Trophoblast cell (in vitro differentiated cells and primary cell): Measurements from ENCODE around the gene OPA1.

Experiments used
- DNase-seq, 2 donors: peaks; one replicate each; pipeline ENCODE4 v3.0.0-alpha.2; 2016
- H2AFZ ChIP-seq: 2 replicates; pipeline ENCODE4 v1.6.1; 2013; ENCODE audit warnings: low read length, moderate library complexity, mild to moderate bottlenecking; ENCODE audit not compliant: insufficient read depth, poor library complexity
- H2AK5ac ChIP-seq: 2 replicates; pipeline ENCODE4 v1.6.1; 2013; ENCODE audit warnings: mild to moderate bottlenecking, low read length
- H2BK120ac ChIP-seq: 2 replicates; pipeline ENCODE4 v1.6.1; 2013; ENCODE audit warnings: low read length, mild to moderate bottlenecking, moderate library complexity; ENCODE audit not compliant: insufficient read depth, poor library complexity
- H2BK12ac ChIP-seq: 2 replicates; pipeline ENCODE4 v1.6.1; 2013; ENCODE audit warnings: mild to moderate bottlenecking, low read length, moderate library complexity
- H2BK5ac ChIP-seq: 2 replicates; pipeline ENCODE4 v1.6.1; 2013; ENCODE audit warnings: low read length, low read depth, moderate library complexity, mild to moderate bottlenecking; ENCODE audit not compliant: poor library complexity
- H3K14ac ChIP-seq: 2 replicates; pipeline ENCODE4 v1.6.1; 2013; ENCODE audit warnings: mild to moderate bottlenecking, low read length
- H3K18ac ChIP-seq: 2 replicates; pipeline ENCODE4 v1.6.1; 2013; ENCODE audit warnings: mild to moderate bottlenecking, low read length
- H3K23ac ChIP-seq: 2 replicates; pipeline ENCODE4 v1.6.1; 2013; ENCODE audit warnings: low read length
- H3K27ac ChIP-seq: 2 replicates; pipeline ENCODE4 v1.5.1; 2013; ENCODE audit warnings: low read depth, mild to moderate bottlenecking, inconsistent platforms, low read length, moderate library complexity
- H3K27me3 ChIP-seq: 2 replicates; pipeline ENCODE4 v1.6.1; 2013; ENCODE audit warnings: inconsistent platforms, mild to moderate bottlenecking, low read length, moderate library complexity; ENCODE audit not compliant: insufficient read depth
- H3K36me3 ChIP-seq, 2 experiments: 1 replicate in 1 of 2; 2 replicates in 1 of 2; pipeline ENCODE4 v1.6.1; 2013; ENCODE audit warnings: low read length in 2 of 2, mild to moderate bottlenecking in 2 of 2, moderate library complexity in 1 of 2; ENCODE audit not compliant: insufficient read depth in 2 of 2, control insufficient read depth in 1 of 2
- H3K4ac ChIP-seq: 2 replicates; pipeline ENCODE4 v1.6.1; 2013; ENCODE audit warnings: low read depth, mild to moderate bottlenecking, low read length, moderate library complexity
- H3K4me1 ChIP-seq, 2 experiments: 1 replicate in 1 of 2; 2 replicates in 1 of 2; pipeline ENCODE4 v1.6.1; 2013; ENCODE audit warnings: low read length in 2 of 2, mild to moderate bottlenecking in 2 of 2, moderate library complexity in 1 of 2; ENCODE audit not compliant: insufficient read depth in 2 of 2, control insufficient read depth in 1 of 2
- H3K4me2 ChIP-seq: 2 replicates; pipeline ENCODE4 v1.6.1; 2013; ENCODE audit warnings: inconsistent platforms, mild to moderate bottlenecking, low read length, moderate library complexity
- H3K4me3 ChIP-seq: 2 replicates; pipeline ENCODE4 v1.5.1; 2013; ENCODE audit warnings: mild to moderate bottlenecking, low read depth, low read length, inconsistent platforms
- H3K79me1 ChIP-seq: one replicate; pipeline ENCODE4 v1.6.1; 2013; ENCODE audit warnings: low read length
- H3K79me2 ChIP-seq: 2 replicates; pipeline ENCODE4 v1.6.1; 2013; ENCODE audit warnings: low read length, mild to moderate bottlenecking; ENCODE audit not compliant: control insufficient read depth, insufficient read depth, poor library complexity
- H3K9ac ChIP-seq: 2 replicates; pipeline ENCODE4 v1.6.1; 2013; ENCODE audit warnings: mild to moderate bottlenecking, low read length
- H3K9me3 ChIP-seq: 2 replicates; pipeline ENCODE4 v1.6.1; 2013; ENCODE audit warnings: low read depth, mild to moderate bottlenecking, control low read depth, inconsistent platforms, low read length; ENCODE audit not compliant: insufficient read depth
- H4K12ac ChIP-seq: 2 replicates; pipeline ENCODE4 v1.6.1; 2013; ENCODE audit warnings: low read depth, mild to moderate bottlenecking, low read length, moderate library complexity
- H4K8ac ChIP-seq: 2 replicates; pipeline ENCODE4 v1.6.1; 2013; ENCODE audit warnings: low read depth, mild to moderate bottlenecking, low read length, moderate library complexity
- H4K91ac ChIP-seq: one replicate; pipeline ENCODE4 v1.6.1; 2013; ENCODE audit warnings: low read depth, mild to moderate bottlenecking, low read length, moderate library complexity
- WGBS: extraction: QIAGEN DNeasy Blood & Tissue Kit; methylation state at CpG from one replicate; pipeline ENCODE4 v1.1.7; 2013; ENCODE audit warnings: missing lambda C conversion rate; ENCODE audit not compliant: insufficient read length, insufficient coverage; ENCODE audit errors: extremely low coverage; 5-methylcytosine and 5-hydroxymethylcytosine counted together

The OPA1 gene

GRCh38 chr3:193556841-193557240, 36.2 kb upstream of the OPA1 start:
- H3K4me3 ChIP-seq, result no peak overlapping the region
- DNase-seq, result no peak
- H3K4me1 ChIP-seq, result peaks cover 0 to 3% of the 10 kb centered on the region in 2 experiments
- no peak overlapping the region for H3K4ac ChIP-seq
- H2BK12ac ChIP-seq, result no peak overlapping the region
- no peak overlapping the region for H3K23ac ChIP-seq
- no peaks in the 10 kb centered on the region for H3K79me2 ChIP-seq
- no CpG with 5 or more reads among the region's 2 CpGs for WGBS
- no peak overlapping the region for H3K18ac ChIP-seq
- H3K27ac ChIP-seq, result no peak overlapping the region
- H4K12ac ChIP-seq, result no peak overlapping the region
- no peak overlapping the region for H3K9ac ChIP-seq
- H3K27me3 ChIP-seq, result no peaks in the 10 kb centered on the region
- no peak overlapping the region for H3K14ac ChIP-seq
- no peaks in the 10 kb centered on the region for H3K36me3 ChIP-seq
- no peak overlapping the region for H2BK5ac ChIP-seq
- no peak overlapping the region for H2BK120ac ChIP-seq
- H3K4me2 ChIP-seq, result no peak overlapping the region
- no peaks in the 10 kb centered on the region for H3K79me1 ChIP-seq
- no peak overlapping the region for H4K8ac ChIP-seq
- H3K9me3 ChIP-seq, result no peaks in the 10 kb centered on the region
- no peak overlapping the region for H4K91ac ChIP-seq
- no peak overlapping the region for H2AK5ac ChIP-seq
- no peak overlapping the region for H2AFZ ChIP-seq

DNA sequence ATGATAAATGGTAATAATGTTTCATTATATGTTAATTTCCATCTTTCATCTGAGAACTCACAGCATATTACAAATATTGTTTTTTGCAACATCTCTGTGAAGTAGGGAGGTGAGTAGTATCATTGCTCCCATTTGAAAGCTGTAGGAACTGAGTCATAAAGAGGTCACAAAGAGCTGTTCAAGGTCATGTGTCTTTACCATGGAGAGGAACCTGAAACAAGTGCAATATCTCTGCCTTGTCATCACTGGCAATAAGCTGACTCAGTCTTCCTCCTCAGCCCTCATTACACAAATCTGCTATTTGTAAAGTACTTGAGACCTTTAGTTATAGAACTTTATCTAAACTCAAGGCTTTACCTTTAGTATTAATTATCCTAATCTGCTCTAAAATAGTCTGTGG, 33.9 kb upstream of the OPA1 start:
- Histone ChIP-seq H2BK120ac (no peak overlapping the region), H3K4me2 (no peak overlapping the region), H4K12ac (no peak overlapping the region), H3K18ac (no peak overlapping the region), H4K8ac (no peak overlapping the region), H2BK12ac (no peak overlapping the region), H3K79me1 (no peaks in the 10 kb centered on the region), H4K91ac (no peak overlapping the region), H3K9ac (no peak overlapping the region), H2AK5ac (no peak overlapping the region), H3K4me3 (no peak overlapping the region), H3K27me3 (no peaks in the 10 kb centered on the region), H2AFZ (no peak overlapping the region), H3K23ac (no peak overlapping the region), H3K27ac (no peak overlapping the region), H3K79me2 (no peaks in the 10 kb centered on the region), H3K4me1 (peaks cover 0 to 3% of the 10 kb centered on the region in 2 experiments), H3K36me3 (no peaks in the 10 kb centered on the region), H3K14ac (no peak overlapping the region), H2BK5ac (no peak overlapping the region), H3K4ac (no peak overlapping the region), H3K9me3 (no peaks in the 10 kb centered on the region)
- DNase-seq, result no peak

GRCh38 chr3:193560091-193560490, 32.9 kb upstream of the OPA1 start:
- Histone ChIP-seq H3K79me1 (no peaks in the 10 kb centered on the region), H2BK12ac (no peak overlapping the region), H2BK120ac (no peak overlapping the region), H3K18ac (no peak overlapping the region), H3K79me2 (no peaks in the 10 kb centered on the region), H2AFZ (no peak overlapping the region), H2BK5ac (no peak overlapping the region), H4K8ac (no peak overlapping the region), H3K27ac (no peak overlapping the region), H3K9ac (no peak overlapping the region), H3K23ac (no peak overlapping the region), H4K91ac (no peak overlapping the region), H3K4me3 (no peak overlapping the region), H3K4me1 (no peaks in the 10 kb centered on the region), H4K12ac (no peak overlapping the region), H3K36me3 (no peaks in the 10 kb centered on the region), H3K4me2 (no peak overlapping the region), H3K27me3 (no peaks in the 10 kb centered on the region), H3K4ac (no peak overlapping the region), H3K14ac (no peak overlapping the region), H3K9me3 (no peaks in the 10 kb centered on the region), H2AK5ac (no peak overlapping the region)
- no peak for DNase-seq
- WGBS, result no CpG with 5 or more reads among the region's 4 CpGs

GRCh38 chr3:193560870-193561269, 32.1 kb upstream of the OPA1 start:
- Histone ChIP-seq H3K4me2 (no peak overlapping the region), H2AK5ac (no peak overlapping the region), H3K79me2 (no peaks in the 10 kb centered on the region), H3K9me3 (no peaks in the 10 kb centered on the region), H4K91ac (no peak overlapping the region), H3K14ac (no peak overlapping the region), H3K36me3 (no peaks in the 10 kb centered on the region), H3K79me1 (no peaks in the 10 kb centered on the region), H3K4me1 (no peaks in the 10 kb centered on the region), H2BK5ac (no peak overlapping the region), H3K23ac (no peak overlapping the region), H2BK120ac (no peak overlapping the region), H3K9ac (no peak overlapping the region), H2BK12ac (no peak overlapping the region), H3K4ac (no peak overlapping the region), H3K27me3 (no peaks in the 10 kb centered on the region), H4K12ac (no peak overlapping the region), H3K18ac (no peak overlapping the region), H3K27ac (no peak overlapping the region), H4K8ac (no peak overlapping the region), H3K4me3 (no peak overlapping the region), H2AFZ (no peak overlapping the region)
- no CpG with 5 or more reads among the region's 4 CpGs for WGBS
- no peak for DNase-seq
